PFSK-1 (cell line): Measurements from ENCODE around the gene JMJD4.

Experiments
- POLR2AphosphoS5 ChIP-seq: IDR thresholded peaks from 2 replicates; pipeline ENCODE4 v1.6.1; 2012; ENCODE audit warnings: low read depth, mild to moderate bottlenecking, control low read depth, low read length, moderate library complexity
- REST ChIP-seq, 2 experiments: IDR thresholded peaks; 2 replicates each; pipeline versions ENCODE4 v1.6.1 to v1.8.0; 2011 to 2012; ENCODE audit warnings: low read depth in 2 of 2, low read length in 2 of 2, control low read depth in 1 of 2, inconsistent platforms in 1 of 2, mild to moderate bottlenecking in 1 of 2, moderate library complexity in 1 of 2; ENCODE audit not compliant: insufficient read depth in 1 of 2

GRCh38 chr1:227774051-227774731 is 39.1 kb upstream of the JMJD4 start:
- TF ChIP-seq POLR2AphosphoS5 = no peak
- no peak for TF ChIP-seq REST (IDR thresholded peaks at IDR 0.05; ENCODE audit: insufficient read depth in 1 of 2, low read depth in 2 of 2, low read length in 2 of 2)
